Glutamatergic neuron (in vitro differentiated cells): ENCODE data around the gene SMIM22. TPM values are rescaled to one million over a fixed set of nuclear protein-coding genes. Genes with fewer than 3 reads are reported as not detected.

ENCODE experiments used
- DNase-seq: peaks from one replicate; pipeline ENCODE4 v3.0.0; 2022
- H3K27ac Mint-ChIP-seq: one replicate; pipeline ENCODE4 v1.8.0; 2020; ENCODE audit warnings: mild to moderate bottlenecking, mixed read lengths, inconsistent platforms; ENCODE audit not compliant: unreplicated experiment
- H3K27me3 Mint-ChIP-seq: one replicate; pipeline ENCODE4 v1.8.0; 2020; ENCODE audit warnings: mild to moderate bottlenecking, moderate library complexity, mixed read lengths, inconsistent platforms; ENCODE audit not compliant: unreplicated experiment
- H3K36me3 Mint-ChIP-seq: one replicate; pipeline ENCODE4 v1.8.0; 2020; ENCODE audit warnings: mild to moderate bottlenecking, mixed read lengths, inconsistent platforms; ENCODE audit not compliant: unreplicated experiment
- H3K4me1 Mint-ChIP-seq: one replicate; pipeline ENCODE4 v1.8.0; 2020; ENCODE audit warnings: mild to moderate bottlenecking, low read depth, mixed read lengths, inconsistent platforms; ENCODE audit not compliant: unreplicated experiment
- H3K4me3 Mint-ChIP-seq: one replicate; pipeline ENCODE4 v1.8.0; 2020; ENCODE audit warnings: mild to moderate bottlenecking, mixed read lengths, inconsistent platforms; ENCODE audit not compliant: unreplicated experiment
- H3K9me3 Mint-ChIP-seq: one replicate; pipeline ENCODE4 v1.8.0; 2020; ENCODE audit warnings: mild to moderate bottlenecking, moderate library complexity, mixed read lengths, inconsistent platforms; ENCODE audit not compliant: unreplicated experiment
- total RNA-seq: library from RNA; stranded (reverse); fragmentation: NEBNext Ultra II Directional; extraction: Animal tissue kit (Norgen Biotek cat#: 25700); gene quantifications from one replicate; pipeline ENCODE4 v1.2.1, GENCODE V29; 2021; ENCODE audit not compliant: unreplicated experiment
- TF ChIP-seq, protein P1 (sequence below): fragments of 200-600 bp; sonication (generic); IDR thresholded peaks from one replicate; pipeline ENCODE4 v1.5.0; 2021; ENCODE audit not compliant: partially characterized antibody, unreplicated experiment

SMIM22 gene
- total RNA-seq, 1 donor from 2014 or later, result not detected

- Mint-ChIP-seq H3K4me1 (peaks cover 19% of the 10 kb centered on the region), H3K27ac (no peak overlapping the region), H3K27me3 (peaks cover 2% of the 10 kb centered on the region), H3K36me3 (no peaks in the 10 kb centered on the region), H3K4me3 (no peak overlapping the region), H3K9me3 (peaks cover 4% of the 10 kb centered on the region)
- TF ChIP-seq, protein P1, sequence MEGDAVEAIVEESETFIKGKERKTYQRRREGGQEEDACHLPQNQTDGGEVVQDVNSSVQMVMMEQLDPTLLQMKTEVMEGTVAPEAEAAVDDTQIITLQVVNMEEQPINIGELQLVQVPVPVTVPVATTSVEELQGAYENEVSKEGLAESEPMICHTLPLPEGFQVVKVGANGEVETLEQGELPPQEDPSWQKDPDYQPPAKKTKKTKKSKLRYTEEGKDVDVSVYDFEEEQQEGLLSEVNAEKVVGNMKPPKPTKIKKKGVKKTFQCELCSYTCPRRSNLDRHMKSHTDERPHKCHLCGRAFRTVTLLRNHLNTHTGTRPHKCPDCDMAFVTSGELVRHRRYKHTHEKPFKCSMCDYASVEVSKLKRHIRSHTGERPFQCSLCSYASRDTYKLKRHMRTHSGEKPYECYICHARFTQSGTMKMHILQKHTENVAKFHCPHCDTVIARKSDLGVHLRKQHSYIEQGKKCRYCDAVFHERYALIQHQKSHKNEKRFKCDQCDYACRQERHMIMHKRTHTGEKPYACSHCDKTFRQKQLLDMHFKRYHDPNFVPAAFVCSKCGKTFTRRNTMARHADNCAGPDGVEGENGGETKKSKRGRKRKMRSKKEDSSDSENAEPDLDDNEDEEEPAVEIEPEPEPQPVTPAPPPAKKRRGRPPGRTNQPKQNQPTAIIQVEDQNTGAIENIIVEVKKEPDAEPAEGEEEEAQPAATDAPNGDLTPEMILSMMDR, result no peak
- no peak for DNase-seq
Observed at GRCh38 chr16:4748682-4749411, 46.3 kb upstream of the SMIM22 start.

GRCh38 chr16:4749700-4750257, 45.4 kb upstream of the SMIM22 start:
- TF ChIP-seq, protein P1, result no peak
- DNase-seq, result no peak
- Mint-ChIP-seq H3K27me3 (peaks cover 2% of the 10 kb centered on the region), H3K36me3 (no peaks in the 10 kb centered on the region), H3K4me1 (peaks cover 19% of the 10 kb centered on the region), H3K9me3 (peaks cover 4% of the 10 kb centered on the region), H3K4me3 (no peak overlapping the region), H3K27ac (no peak overlapping the region)

DNA sequence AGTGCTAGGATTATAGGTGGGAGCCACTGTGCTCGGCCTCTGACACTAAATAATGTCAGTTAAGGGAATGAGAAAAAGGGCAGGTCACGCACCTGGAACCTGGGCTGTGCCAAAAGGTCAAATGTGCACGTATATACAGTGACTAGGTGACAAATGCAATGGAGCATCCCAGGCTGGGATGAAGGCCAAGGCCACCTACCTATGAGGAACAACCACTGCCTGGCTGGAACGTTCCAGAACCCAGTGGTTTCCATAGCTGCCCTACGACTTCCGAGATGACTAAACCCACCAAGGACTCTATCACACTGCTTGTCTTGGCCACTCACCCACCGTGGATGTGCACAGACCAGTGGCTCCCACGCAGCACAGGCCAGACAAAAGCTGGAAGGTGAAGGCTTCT, 44.3 kb upstream of the SMIM22 start:
- DNase-seq, result no peak
- Mint-ChIP-seq H3K27me3 (peaks cover 2% of the 10 kb centered on the region), H3K36me3 (peaks cover 6% of the 10 kb centered on the region), H3K4me3 (no peak overlapping the region), H3K27ac (no peak overlapping the region), H3K4me1 (peaks cover 18% of the 10 kb centered on the region), H3K9me3 (peaks cover 4% of the 10 kb centered on the region)
- TF ChIP-seq, protein P1, result no peak

- Mint-ChIP-seq H3K36me3 (peaks cover 6% of the 10 kb centered on the region), H3K4me3 (no peak overlapping the region), H3K27ac (no peak overlapping the region), H3K4me1 (peaks cover 10% of the 10 kb centered on the region), H3K9me3 (peaks cover 1% of the 10 kb centered on the region), H3K27me3 (peaks cover 2% of the 10 kb centered on the region)
- TF ChIP-seq, protein P1, result no peak
- DNase-seq, result no peak
Observed at GRCh38 chr16:4752351-4753100, 42.6 kb upstream of the SMIM22 start.
